Measurements from ENCODE around the gene HDDC3.
"Not testable (repeated sequence)": the region's sequence is repeated elsewhere in the genome, so short reads cannot be mapped to it uniquely, and the experiment has no call there.

Gene HDDC3

GRCh38 chr15:90901175-90902039, 30.9 kb downstream of the HDDC3 start:
- DNase-seq (ENCODE audit: low read depth), result no peak
- peak overlapping the region; percentile 73 for H3K4me3 ChIP-seq (ENCODE audit: low read depth, low read length)

DNA sequence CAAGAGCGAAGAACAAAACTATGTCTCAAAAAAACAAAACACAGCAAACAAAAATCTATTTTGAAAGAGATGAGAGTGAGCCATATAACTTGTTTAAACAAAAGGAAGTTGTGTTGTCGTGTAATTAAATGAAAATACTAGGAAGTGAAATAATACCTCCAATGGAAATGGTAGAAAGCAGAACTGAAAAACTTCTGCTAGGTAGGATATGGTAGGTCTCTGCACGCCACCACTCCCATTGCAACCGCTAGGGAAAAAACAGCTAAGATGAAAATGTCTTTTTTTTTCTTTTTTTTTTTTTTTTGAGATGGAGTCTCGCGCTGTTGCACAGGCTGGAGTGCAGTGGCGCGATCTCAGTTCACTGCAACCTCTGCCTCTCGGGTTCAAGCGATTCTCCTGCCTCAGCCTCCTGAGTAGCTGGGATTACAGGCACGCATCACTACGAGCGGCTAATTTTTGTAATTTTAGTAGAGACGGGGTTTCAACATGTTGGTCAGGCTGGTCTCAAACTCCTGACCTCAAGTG, 35.2 kb downstream of the HDDC3 start:
- H3K4me3 ChIP-seq (ENCODE audit: low read depth, low read length); DNase-seq (ENCODE audit: low read depth): not testable (repeated sequence)

- no peak for DNase-seq (ENCODE audit: low read depth)
- no peak overlapping the region for H3K4me3 ChIP-seq (ENCODE audit: low read depth, low read length)
Observed at GRCh38 chr15:90895571-90896117, 36.7 kb downstream of the HDDC3 start.

DNA sequence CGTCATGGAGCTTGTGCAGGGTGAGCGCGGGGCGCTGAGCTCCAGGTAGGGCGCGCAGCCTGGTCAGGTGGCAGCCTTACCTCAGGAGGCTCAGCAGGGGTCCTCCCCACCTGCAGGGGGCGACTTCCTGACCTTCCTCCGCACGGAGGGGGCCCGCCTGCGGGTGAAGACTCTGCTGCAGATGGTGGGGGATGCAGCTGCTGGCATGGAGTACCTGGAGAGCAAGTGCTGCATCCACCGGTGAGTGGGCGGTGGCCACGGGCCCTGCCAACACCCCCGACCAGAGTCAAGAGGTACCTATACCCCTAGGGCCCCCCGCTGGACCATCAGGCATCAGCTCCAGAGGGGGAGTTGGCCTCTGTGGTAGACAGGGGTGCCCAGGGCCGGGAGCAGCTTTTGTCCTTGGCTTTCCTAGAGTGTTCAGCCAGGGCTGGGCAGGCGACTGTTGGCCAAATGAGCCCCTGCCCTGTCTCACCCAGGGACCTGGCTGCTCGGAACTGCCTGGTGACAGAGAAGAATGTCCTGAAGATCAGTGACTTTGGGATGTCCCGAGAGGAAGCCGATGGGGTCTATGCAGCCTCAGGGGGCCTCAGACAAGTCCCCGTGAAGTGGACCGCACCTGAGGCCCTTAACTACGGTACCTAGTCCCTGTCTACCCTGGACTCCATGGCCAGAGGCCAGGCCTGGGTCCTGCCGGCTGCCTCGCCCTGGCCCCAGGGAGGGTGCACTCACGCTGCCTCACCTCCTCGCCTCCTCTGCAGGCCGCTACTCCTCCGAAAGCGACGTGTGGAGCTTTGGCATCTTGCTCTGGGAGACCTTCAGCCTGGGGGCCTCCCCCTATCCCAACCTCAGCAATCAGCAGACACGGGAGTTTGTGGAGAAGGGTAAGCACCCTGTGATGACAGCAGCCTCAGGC, 38.9 kb downstream of the HDDC3 start:
- DNase-seq (ENCODE audit: low read depth), result no peak
- no peak overlapping the region for H3K4me3 ChIP-seq (ENCODE audit: low read depth, low read length)

DNA sequence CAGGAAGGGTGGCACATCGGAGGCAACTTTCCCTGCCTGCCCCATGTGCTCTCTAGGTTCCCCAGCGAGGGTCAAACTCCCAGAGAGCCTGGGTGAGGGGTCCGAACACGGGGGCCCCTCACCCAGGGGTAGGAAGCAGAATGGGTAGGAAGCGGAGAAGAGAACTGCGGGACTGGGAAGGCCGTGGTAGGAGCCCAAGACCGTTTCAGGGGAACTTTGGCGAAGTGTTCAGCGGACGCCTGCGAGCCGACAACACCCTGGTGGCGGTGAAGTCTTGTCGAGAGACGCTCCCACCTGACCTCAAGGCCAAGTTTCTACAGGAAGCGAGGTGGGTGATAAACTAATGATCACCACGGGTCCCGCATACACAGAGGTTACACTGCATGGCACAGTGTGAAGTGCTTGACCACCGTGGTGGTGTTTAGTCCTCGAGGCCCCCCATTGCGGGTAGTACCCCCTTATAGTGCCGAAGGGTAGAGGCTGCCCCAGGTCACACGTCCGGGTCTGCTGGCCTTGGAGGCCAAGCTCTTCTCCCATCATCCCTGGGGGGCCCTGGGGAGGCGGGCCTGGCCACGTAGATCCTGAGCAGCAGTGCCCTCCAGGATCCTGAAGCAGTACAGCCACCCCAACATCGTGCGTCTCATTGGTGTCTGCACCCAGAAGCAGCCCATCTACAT, 39.7 kb downstream of the HDDC3 start:
- H3K4me3 ChIP-seq (ENCODE audit: low read depth, low read length), result no peak overlapping the region
- DNase-seq (ENCODE audit: low read depth), result no peak

GRCh38 chr15:90892023-90892422, 40.3 kb downstream of the HDDC3 start:
- no peak for DNase-seq (ENCODE audit: low read depth)

DNA sequence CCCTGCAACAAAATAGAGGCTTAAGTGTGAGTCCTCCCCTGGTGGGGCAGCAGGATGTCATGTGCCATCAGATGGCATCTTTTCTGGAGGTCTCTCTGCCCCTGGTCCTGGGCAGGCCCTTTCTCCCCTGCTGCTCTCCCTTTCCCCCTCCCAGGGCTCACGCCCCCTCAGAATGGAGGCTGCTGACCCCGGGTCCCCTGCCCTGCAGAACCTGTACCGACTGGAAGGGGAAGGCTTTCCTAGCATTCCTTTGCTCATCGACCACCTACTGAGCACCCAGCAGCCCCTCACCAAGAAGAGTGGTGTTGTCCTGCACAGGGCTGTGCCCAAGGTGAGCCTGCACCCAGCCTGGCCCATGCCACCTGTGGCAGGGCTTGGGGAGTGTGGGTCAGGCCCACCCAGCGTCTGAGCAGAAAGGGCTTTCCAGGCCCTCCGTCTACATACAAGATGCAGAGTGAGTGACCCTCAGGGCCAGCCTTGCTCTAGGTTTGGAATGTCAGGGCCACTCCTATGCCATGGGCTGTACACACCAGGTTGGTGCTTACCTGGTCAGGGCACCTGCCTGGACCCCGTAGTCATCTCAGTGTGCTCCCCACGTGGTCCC, 40.9 kb downstream of the HDDC3 start:
- no peak for DNase-seq (ENCODE audit: low read depth)
- no peak overlapping the region for H3K4me3 ChIP-seq (ENCODE audit: low read depth, low read length)

More at GRCh38 chr15:90892023-90892422, 40.3 kb downstream of the HDDC3 start:
- no peak overlapping the region for H3K4me3 ChIP-seq (ENCODE audit: low read depth, low read length)

GRCh38 chr15:90890839-90891238, 41.5 kb downstream of the HDDC3 start:
- H3K4me3 ChIP-seq (ENCODE audit: low read depth, low read length), result no peak overlapping the region

GRCh38 chr15:90889736-90890456, 42.5 kb downstream of the HDDC3 start:
- no peak for DNase-seq (ENCODE audit: low read depth)
- H3K4me3 ChIP-seq (ENCODE audit: low read depth, low read length), result no peak overlapping the region

More at GRCh38 chr15:90890839-90891238, 41.5 kb downstream of the HDDC3 start:
- no peak for DNase-seq (ENCODE audit: low read depth)

- H3K4me3 ChIP-seq (ENCODE audit: low read depth, low read length), result no peak overlapping the region
- DNase-seq (ENCODE audit: low read depth), result no peak
Observed at GRCh38 chr15:90889313-90889730, 43.0 kb downstream of the HDDC3 start.

- no peak overlapping the region for H3K4me3 ChIP-seq (ENCODE audit: low read depth, low read length)
- no peak for DNase-seq (ENCODE audit: low read depth)
Observed at GRCh38 chr15:90887037-90887481, 45.3 kb downstream of the HDDC3 start.

DNA sequence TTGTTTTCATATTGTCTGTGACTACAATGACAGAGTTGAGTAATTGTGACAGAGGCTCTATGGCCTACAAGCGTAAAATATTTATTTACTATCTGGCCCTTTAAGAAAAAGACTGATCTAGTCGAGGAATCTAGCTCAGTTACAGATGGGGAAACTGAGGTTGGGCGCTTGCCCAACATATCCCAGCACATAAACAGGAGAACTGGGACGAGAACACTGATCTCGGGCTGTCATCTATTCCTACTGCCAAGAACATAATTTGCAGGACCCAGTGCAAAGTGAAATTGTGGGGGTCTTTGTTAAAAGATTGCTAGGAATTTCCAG, 46.1 kb downstream of the HDDC3 start:
- DNase-seq (ENCODE audit: low read depth), result no peak

GRCh38 chr15:90885432-90886290, 46.7 kb downstream of the HDDC3 start:
- H3K4me3 ChIP-seq (ENCODE audit: low read depth, low read length), result no peak overlapping the region
- DNase-seq (ENCODE audit: low read depth), result no peak

More for the DNA sequence above, 46.1 kb downstream of the HDDC3 start:
- H3K4me3 ChIP-seq (ENCODE audit: low read depth, low read length), result no peak overlapping the region

- peak overlapping the region; percentile 51 for H3K4me3 ChIP-seq (ENCODE audit: low read depth, low read length)
- no peak for DNase-seq (ENCODE audit: low read depth)
Observed at GRCh38 chr15:90884719-90885431, 47.5 kb downstream of the HDDC3 start.

DNA sequence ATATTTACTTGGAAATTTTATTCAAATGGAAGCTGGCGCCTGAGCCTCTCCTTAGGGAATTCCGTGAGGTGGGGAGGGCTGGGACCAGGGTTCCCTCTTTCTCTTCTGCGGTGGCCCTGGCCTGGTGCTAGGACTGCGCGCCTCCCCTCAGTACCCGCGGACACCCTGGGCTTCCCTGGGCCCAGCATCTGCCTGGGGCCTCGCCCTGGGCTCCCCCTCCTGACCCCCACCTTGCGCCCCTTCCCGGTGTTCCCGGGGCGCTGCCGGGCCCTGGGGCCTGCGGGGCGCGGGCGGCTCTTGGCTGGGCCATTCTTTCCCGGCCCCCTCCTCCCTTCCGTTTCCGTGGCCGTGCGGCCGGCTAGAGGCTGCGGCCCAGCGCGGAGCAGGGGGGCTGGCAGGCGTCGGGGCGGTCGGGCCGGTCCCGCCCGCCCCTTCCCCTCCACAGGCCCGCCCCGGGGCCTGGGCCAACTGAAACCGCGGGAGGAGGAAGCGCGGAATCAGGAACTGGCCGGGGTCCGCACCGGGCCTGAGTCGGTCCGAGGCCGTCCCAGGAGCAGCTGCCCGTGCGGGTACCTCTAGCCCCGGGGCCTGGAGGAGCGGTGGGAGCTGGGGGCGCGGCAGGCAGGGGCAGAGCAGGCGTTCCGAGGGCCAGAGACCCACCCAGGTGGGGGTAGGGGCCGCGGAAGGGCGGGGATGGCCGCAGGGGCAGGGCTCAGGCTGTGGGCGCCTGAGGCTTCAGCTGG, 48.2 kb downstream of the HDDC3 start, which contains the start of gene FES:
TSS of gene FES (plus strand) at position 529 of the 743 bp plus-strand sequence. CDS start 542 bp downstream, outside the sequence.
- H3K4me3 ChIP-seq (ENCODE audit: low read depth, low read length), result peak within 1 kb of the TSS; percentile 51
- no peak for DNase-seq (ENCODE audit: low read depth)

DNA sequence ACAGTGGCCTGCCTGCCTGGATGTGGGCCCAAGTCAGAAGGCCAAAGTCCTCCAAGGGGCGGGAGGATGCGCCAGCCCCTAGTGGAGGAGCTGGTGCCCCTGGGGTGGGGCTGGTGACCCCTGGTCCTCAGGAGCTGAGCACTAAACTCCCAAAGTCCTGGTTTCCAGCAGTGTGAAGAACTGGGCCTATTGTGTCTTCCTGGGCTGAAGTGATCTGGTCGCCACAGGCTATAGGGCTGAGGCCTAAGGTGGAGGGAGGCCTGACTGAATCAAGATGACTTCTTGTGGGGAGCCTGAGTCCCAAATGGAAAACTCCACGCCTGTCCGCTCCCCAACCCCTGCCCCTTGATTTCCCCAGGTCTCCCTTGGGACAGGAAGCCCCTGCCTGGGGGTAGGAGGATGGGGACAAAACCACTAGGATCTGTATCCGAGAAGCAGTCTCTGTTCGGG, 48.8 kb downstream of the HDDC3 start:
- no peak for DNase-seq (ENCODE audit: low read depth)
- H3K4me3 ChIP-seq (ENCODE audit: low read depth, low read length), result peak overlapping the region; percentile 51
